Neural progenitor cell (in vitro differentiated cells): ENCODE results near the gene SERGEF. TPM values are rescaled to one million over a fixed set of nuclear protein-coding genes. Genes with fewer than 3 reads are reported as not detected.
"Not testable (repeated sequence)": the region's sequence is repeated elsewhere in the genome, so short reads cannot be mapped to it uniquely, and the experiment has no call there.

ENCODE experiments used
- DNase-seq: peaks from one replicate; pipeline ENCODE4 v3.0.0-alpha.2; 2016; ENCODE audit warnings: low spot score
- H2AFZ ChIP-seq: fragments of 200-600 bp; sonication (generic); replicated peaks from 2 replicates; pipeline ENCODE4 v1.6.1; 2016; ENCODE audit warnings: antibody characterized with exemption
- H3F3A ChIP-seq: fragments of 200-600 bp; sonication (generic); 2 replicates; pipeline ENCODE4 v1.6.1; 2016; ENCODE audit warnings: antibody characterized with exemption, low read depth
- H3K27ac ChIP-seq: fragments of 200-600 bp; sonication (generic); 2 replicates; pipeline ENCODE4 v1.5.1; 2016; ENCODE audit warnings: mild to moderate bottlenecking
- H3K27me3 ChIP-seq: fragments of 200-600 bp; sonication (generic); 2 replicates; pipeline ENCODE4 v1.6.1; 2016; ENCODE audit warnings: mild to moderate bottlenecking, moderate library complexity
- H3K36me3 ChIP-seq: fragments of 200-600 bp; sonication (generic); 2 replicates; pipeline ENCODE4 v1.5.1; 2016
- H3K4me1 ChIP-seq: fragments of 200-600 bp; sonication (generic); 2 replicates; pipeline ENCODE4 v1.6.1; 2016; ENCODE audit warnings: mixed run types
- H3K4me2 ChIP-seq: fragments of 200-600 bp; sonication (generic); 2 replicates; pipeline ENCODE4 v1.6.1; 2016
- H3K4me3 ChIP-seq: fragments of 200-600 bp; sonication (generic); 2 replicates; pipeline ENCODE4 v1.5.1; 2016
- H3K79me2 ChIP-seq: fragments of 200-600 bp; sonication (generic); 2 replicates; pipeline ENCODE4 v1.6.1; 2016; ENCODE audit warnings: low read depth
- H3K9ac ChIP-seq: fragments of 200-600 bp; sonication (generic); 2 replicates; pipeline ENCODE4 v1.6.1; 2016
- H3K9me3 ChIP-seq: fragments of 200-600 bp; sonication (generic); 2 replicates; pipeline ENCODE4 v1.5.1; 2016; ENCODE audit warnings: low read depth
- H4K20me1 ChIP-seq: fragments of 200-600 bp; sonication (generic); 2 replicates; pipeline ENCODE4 v1.6.1; 2016; ENCODE audit warnings: low read depth
- H3K27ac Mint-ChIP-seq: 3 replicates; pipeline ENCODE4 v1.8.0; 2021; ENCODE audit warnings: mixed read lengths
- H3K27me3 Mint-ChIP-seq: 2 replicates; pipeline ENCODE4 v1.8.0; 2022; ENCODE audit warnings: low read depth, mild to moderate bottlenecking, inconsistent platforms, moderate library complexity, mixed read lengths; ENCODE audit not compliant: insufficient read depth
- H3K36me3 Mint-ChIP-seq: 3 replicates; pipeline ENCODE4 v1.8.0; 2021; ENCODE audit warnings: mixed read lengths
- H3K4me1 Mint-ChIP-seq: 3 replicates; pipeline ENCODE4 v1.8.0; 2021; ENCODE audit warnings: mixed read lengths
- H3K4me3 Mint-ChIP-seq: 3 replicates; pipeline ENCODE4 v1.8.0; 2021; ENCODE audit warnings: mild to moderate bottlenecking, moderate library complexity, mixed read lengths
- H3K9me3 Mint-ChIP-seq: 3 replicates; pipeline ENCODE4 v1.8.0; 2020; ENCODE audit warnings: mixed read lengths
- EZH2 ChIP-seq: fragments of 200-600 bp; sonication (generic); IDR thresholded peaks from 2 replicates; pipeline ENCODE4 v1.6.1; 2017; ENCODE audit warnings: antibody characterized with exemption, mild to moderate bottlenecking, moderate library complexity
- EZH2phosphoT487 ChIP-seq: fragments of 200-600 bp; sonication (generic); IDR thresholded peaks from 2 replicates; pipeline ENCODE4 v1.6.1; 2017; ENCODE audit warnings: antibody characterized with exemption
- total RNA-seq: library from RNA; depleted of rRNA; stranded (reverse); fragments of >200 nt; gene quantifications from 2 replicates; pipeline ENCODE4 v1.2.3, GENCODE V29; 2015; ENCODE audit warnings: low replicate concordance
- TF ChIP-seq, protein P1 (sequence below): fragments of 200-600 bp; sonication (generic); IDR thresholded peaks from 2 replicates; pipeline ENCODE4 v1.5.1; 2017; ENCODE audit warnings: antibody characterized with exemption, mild to moderate bottlenecking

The SERGEF gene
- total RNA-seq, 1 donor from 2014 or later: 35.1 TPM

DNA sequence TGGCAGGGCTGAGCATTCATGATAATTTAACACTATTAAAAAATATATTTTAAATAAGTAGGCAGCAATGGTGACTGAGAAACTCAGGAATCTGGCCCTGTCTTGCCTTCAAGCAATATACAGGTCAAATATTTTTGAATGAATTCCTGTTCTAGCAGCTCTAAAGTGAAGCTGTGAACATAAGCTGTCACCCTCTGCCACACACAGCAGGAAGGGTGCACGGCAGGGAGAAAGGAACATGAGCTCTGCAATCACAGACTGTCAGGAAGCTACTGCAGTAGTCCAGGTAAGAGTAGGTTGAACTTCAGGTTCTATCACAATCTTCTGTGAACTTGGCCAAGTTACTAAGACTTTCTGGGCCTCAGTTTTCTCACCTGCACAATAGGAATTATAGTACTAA lies 114.8 kb downstream of the SERGEF start:
- H3K27ac ChIP-seq: no peak overlapping the region
- TF ChIP-seq EZH2 (no peak), EZH2phosphoT487 (no peak)
- TF ChIP-seq, protein P1, sequence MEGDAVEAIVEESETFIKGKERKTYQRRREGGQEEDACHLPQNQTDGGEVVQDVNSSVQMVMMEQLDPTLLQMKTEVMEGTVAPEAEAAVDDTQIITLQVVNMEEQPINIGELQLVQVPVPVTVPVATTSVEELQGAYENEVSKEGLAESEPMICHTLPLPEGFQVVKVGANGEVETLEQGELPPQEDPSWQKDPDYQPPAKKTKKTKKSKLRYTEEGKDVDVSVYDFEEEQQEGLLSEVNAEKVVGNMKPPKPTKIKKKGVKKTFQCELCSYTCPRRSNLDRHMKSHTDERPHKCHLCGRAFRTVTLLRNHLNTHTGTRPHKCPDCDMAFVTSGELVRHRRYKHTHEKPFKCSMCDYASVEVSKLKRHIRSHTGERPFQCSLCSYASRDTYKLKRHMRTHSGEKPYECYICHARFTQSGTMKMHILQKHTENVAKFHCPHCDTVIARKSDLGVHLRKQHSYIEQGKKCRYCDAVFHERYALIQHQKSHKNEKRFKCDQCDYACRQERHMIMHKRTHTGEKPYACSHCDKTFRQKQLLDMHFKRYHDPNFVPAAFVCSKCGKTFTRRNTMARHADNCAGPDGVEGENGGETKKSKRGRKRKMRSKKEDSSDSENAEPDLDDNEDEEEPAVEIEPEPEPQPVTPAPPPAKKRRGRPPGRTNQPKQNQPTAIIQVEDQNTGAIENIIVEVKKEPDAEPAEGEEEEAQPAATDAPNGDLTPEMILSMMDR: no peak
- no peaks in the 10 kb centered on the region for H3F3A ChIP-seq
- no peaks in the 10 kb centered on the region for H3K36me3 ChIP-seq
- no peaks in the 10 kb centered on the region for H3K4me1 ChIP-seq
- H3K4me1 Mint-ChIP-seq: no peaks in the 10 kb centered on the region
- H3K9ac ChIP-seq: no peak overlapping the region
- no peaks in the 10 kb centered on the region for H3K79me2 ChIP-seq
- no peak overlapping the region for H3K4me3 ChIP-seq
- no peak overlapping the region for H2AFZ ChIP-seq
- H3K9me3 ChIP-seq: no peaks in the 10 kb centered on the region
- peaks cover 3% of the 10 kb centered on the region for H3K36me3 Mint-ChIP-seq
- no peaks in the 10 kb centered on the region for H3K9me3 Mint-ChIP-seq
- no peak overlapping the region for H3K4me3 Mint-ChIP-seq
- no peak overlapping the region for H3K4me2 ChIP-seq
- no peaks in the 10 kb centered on the region for H3K27me3 Mint-ChIP-seq
- H3K27ac Mint-ChIP-seq: no peak overlapping the region
- no peaks in the 10 kb centered on the region for H3K27me3 ChIP-seq
- DNase-seq: no peak
- H4K20me1 ChIP-seq: no peaks in the 10 kb centered on the region

DNA sequence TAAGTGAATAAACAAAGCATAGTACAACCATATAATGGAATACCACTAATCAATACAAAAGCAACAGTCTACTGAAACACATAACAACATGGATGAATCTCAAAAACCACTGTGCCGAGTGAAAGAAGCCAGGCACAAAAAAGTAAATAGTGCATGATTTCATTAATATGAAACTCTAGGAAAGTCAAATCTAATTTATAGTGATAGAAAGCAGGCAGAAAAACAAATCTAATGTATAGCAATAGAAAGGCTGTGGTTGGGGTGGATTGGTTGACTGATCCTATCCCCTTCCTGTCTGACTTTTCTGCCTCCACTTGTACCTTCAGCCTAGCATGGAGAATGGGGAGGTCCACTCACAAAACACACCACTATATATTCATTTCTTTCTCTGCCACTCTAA lies 115.4 kb downstream of the SERGEF start:
- Histone ChIP-seq H3K36me3 (no peaks in the 10 kb centered on the region), H3K27me3 (no peaks in the 10 kb centered on the region), H3F3A (no peaks in the 10 kb centered on the region), H3K79me2 (no peaks in the 10 kb centered on the region), H3K4me2 (no peak overlapping the region), H3K9me3 (no peaks in the 10 kb centered on the region), H3K9ac (no peak overlapping the region), H4K20me1 (no peaks in the 10 kb centered on the region), H3K27ac (no peak overlapping the region), H3K4me3 (no peak overlapping the region), H3K4me1 (no peaks in the 10 kb centered on the region), H2AFZ (no peak overlapping the region)
- Mint-ChIP-seq H3K4me3 (no peak overlapping the region), H3K9me3 (no peaks in the 10 kb centered on the region), H3K27ac (no peak overlapping the region), H3K4me1 (no peaks in the 10 kb centered on the region), H3K36me3 (peaks cover 3% of the 10 kb centered on the region), H3K27me3 (no peaks in the 10 kb centered on the region)
- TF ChIP-seq EZH2phosphoT487 (no peak), EZH2 (no peak)
- TF ChIP-seq, protein P1: no peak
- DNase-seq: no peak

DNA sequence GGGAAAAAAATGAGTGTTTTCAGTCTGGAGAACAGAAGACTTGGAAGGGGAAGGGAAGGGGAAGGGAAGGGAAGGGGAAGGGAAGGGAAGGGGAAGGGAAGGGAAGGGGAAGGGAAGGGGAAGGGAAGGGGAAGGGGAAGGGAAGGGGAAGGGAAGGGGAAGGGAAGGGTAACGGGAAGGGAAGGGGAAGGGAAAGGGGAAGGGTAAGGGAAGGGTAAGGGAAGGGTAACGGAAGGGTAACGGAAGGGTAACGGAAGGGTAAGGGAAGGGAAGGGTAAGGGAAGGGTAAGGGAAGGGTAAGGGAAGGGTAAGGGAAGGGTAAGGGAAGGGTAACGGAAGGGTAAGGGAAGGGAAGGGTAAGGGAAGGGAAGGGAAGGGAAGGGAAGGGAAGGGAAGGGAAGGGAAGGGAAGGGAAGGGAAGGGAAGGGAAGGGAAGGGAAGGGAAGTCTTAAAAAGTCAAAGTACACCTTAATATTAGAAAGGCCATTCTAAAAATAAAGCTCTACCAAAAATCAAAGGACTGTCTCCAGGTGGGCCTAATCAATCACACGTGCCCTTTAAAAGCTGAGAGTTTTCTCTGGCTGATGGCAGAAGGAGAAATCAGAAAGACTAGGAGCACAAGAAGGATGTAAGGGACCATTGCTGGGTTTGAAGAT lies 116.2 kb downstream of the SERGEF start:
- not testable (repeated sequence) for DNase-seq, H2AFZ ChIP-seq, H3K27ac ChIP-seq, H3K36me3 ChIP-seq, H3K79me2 ChIP-seq, H3K36me3 Mint-ChIP-seq, H3K4me3 Mint-ChIP-seq, H3K27ac Mint-ChIP-seq, H4K20me1 ChIP-seq, H3F3A ChIP-seq, H3K9ac ChIP-seq, H3K4me1 Mint-ChIP-seq, H3K4me1 ChIP-seq, H3K27me3 Mint-ChIP-seq, H3K27me3 ChIP-seq, H3K9me3 ChIP-seq, H3K9me3 Mint-ChIP-seq, H3K4me2 ChIP-seq, H3K4me3 ChIP-seq

DNA sequence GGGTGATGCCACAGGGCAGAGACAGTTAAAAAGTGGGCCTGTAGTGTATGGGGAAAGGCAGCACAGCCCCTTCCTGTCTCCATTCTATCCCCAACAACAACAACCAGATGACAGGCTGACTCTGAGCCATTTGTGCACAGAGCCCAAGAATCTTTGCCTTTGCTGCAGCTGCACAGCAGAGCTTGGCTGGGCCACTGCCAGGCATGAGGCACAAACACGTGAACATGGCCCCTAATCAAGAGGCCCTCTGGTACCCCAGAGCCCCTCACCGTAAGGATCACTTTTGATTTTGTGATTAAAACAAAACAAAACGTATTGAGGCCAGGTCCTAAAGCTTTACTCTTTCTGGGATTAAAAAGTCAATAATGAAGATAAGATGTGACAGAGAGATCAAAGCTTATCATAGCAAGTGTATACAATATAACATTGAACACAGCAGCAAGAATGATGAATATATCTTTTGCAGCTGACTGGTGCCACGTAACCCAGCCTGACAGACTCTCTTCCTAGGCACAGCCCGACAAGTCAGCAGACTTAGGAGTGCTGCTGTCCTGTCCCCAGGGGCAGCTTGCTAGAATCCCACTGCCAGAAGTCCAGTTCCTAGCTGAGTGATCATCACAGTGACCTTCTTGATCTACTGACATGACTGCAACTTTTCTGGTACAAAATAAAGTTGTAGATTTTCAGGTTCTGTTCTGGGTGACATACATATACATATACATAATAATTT lies 117.8 kb downstream of the SERGEF start:
- Histone ChIP-seq H2AFZ (no peak overlapping the region), H3K4me3 (no peak overlapping the region), H3K36me3 (no peaks in the 10 kb centered on the region), H3F3A (no peaks in the 10 kb centered on the region), H3K79me2 (no peaks in the 10 kb centered on the region), H3K9me3 (no peaks in the 10 kb centered on the region), H4K20me1 (no peaks in the 10 kb centered on the region), H3K27ac (no peak overlapping the region), H3K4me1 (no peaks in the 10 kb centered on the region), H3K27me3 (no peaks in the 10 kb centered on the region), H3K9ac (no peak overlapping the region), H3K4me2 (no peak overlapping the region)
- TF ChIP-seq EZH2phosphoT487 (no peak), EZH2 (no peak)
- TF ChIP-seq, protein P1: no peak
- H3K4me3 Mint-ChIP-seq: no peak overlapping the region
- no peaks in the 10 kb centered on the region for H3K9me3 Mint-ChIP-seq
- no peak for DNase-seq
- H3K4me1 Mint-ChIP-seq: no peaks in the 10 kb centered on the region
- H3K27me3 Mint-ChIP-seq: no peaks in the 10 kb centered on the region
- no peak overlapping the region for H3K27ac Mint-ChIP-seq
- H3K36me3 Mint-ChIP-seq: peaks cover 5% of the 10 kb centered on the region
